Measurements from ENCODE around the gene PDLIM4. TPM values are rescaled to one million over a fixed set of nuclear protein-coding genes. Genes with fewer than 3 reads are reported as not detected.

Gene PDLIM4
- total RNA-seq, 4 donors from 2014 or later, result 16.5 to 79.2 (median 47.7) TPM

GRCh38 chr5:132238901-132239500, 18.5 kb upstream of the PDLIM4 start:
- Histone ChIP-seq H3K4me3 (no peak overlapping the region), H3K4me1 (no peaks in the 10 kb centered on the region), H3K27ac (no peak overlapping the region), H3K27me3 (no peaks in the 10 kb centered on the region), H3K9me3 (no peaks in the 10 kb centered on the region), H3K36me3 (no peaks in the 10 kb centered on the region)
- DNase-seq, result no peak
- intact Hi-C loops (cut with DNase I), result no loop called here
- TF ChIP-seq POLR2A (IDR thresholded peaks at IDR 0.05), result no peak
- no peak for TF ChIP-seq CTCF (IDR thresholded peaks at IDR 0.05)
- 50 to 78% methylated on average over 1 of the region's 1 CpG for WGBS, 2 donors

DNA sequence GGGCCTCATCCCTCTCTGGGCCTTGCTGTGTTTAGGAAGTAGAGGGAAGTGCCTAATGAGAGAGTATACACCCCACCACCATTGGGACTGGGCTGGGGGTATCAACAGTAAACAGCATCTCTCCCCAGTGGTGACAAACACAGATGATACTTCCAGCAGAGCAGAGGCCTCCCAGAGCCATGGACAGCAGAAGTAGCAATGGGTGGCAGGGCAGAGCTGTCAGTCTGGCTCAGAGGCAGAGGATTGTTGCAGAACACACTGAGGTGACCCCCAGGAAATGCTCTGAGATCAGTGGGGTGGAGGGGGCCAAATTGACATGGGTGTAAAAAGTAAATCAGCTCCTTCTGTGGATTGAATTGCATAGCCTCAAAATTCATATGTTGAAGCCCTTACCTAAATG, 17.7 kb upstream of the PDLIM4 start:
- no peak for TF ChIP-seq POLR2A (IDR thresholded peaks at IDR 0.05)
- TF ChIP-seq CTCF (IDR thresholded peaks at IDR 0.05), result no peak

DNA sequence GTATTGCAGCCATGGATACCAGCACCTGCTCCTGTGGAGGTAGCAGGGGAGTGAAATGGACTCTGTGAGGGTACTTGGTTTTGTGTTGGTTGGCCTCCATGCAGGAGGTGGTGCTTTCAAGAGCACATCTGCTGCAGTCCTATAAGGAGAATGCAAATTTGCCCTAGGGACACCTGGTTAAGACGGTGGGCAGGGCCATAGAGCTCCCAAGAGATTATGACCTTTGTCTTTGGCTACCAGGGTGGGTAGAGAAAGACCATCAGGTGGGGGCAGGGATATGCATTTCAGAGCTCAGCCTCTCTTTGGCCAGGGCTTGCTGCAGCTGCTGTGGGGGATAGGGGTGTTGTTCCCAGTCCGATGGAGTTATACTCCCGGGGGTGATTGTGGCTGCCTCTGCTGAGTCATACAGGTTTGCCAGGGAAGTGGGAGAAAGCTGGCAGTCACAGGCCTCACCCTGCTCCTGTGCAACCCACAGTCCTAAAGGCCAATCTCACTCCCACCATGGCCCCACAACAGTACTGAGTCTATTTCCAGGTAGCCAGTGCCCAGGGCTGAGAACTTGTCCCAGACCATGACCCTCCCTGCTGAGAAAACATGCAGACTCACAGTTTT, 14.0 kb upstream of the PDLIM4 start:
- TF ChIP-seq CTCF (IDR thresholded peaks at IDR 0.05) (no peak), POLR2A (IDR thresholded peaks at IDR 0.05) (no peak)
- no peak overlapping the region for H3K27ac ChIP-seq
- no peak for DNase-seq

More for the DNA sequence above, 17.7 kb upstream of the PDLIM4 start:
- intact Hi-C loops (cut with DNase I), result no loop called here
- no peaks in the 10 kb centered on the region for H3K27me3 ChIP-seq
- H3K4me1 ChIP-seq, result no peaks in the 10 kb centered on the region
- H3K4me3 ChIP-seq, result no peak overlapping the region
- no peak overlapping the region for H3K27ac ChIP-seq
- no peaks in the 10 kb centered on the region for H3K36me3 ChIP-seq
- DNase-seq, result no peak
- H3K9me3 ChIP-seq, result no peaks in the 10 kb centered on the region

GRCh38 chr5:132245593-132245992, 11.9 kb upstream of the PDLIM4 start:
- Histone ChIP-seq H3K4me1 (no peaks in the 10 kb centered on the region), H3K36me3 (no peaks in the 10 kb centered on the region), H3K9me3 (no peaks in the 10 kb centered on the region), H3K4me3 (no peak overlapping the region), H3K27ac (no peak overlapping the region), H3K27me3 (no peaks in the 10 kb centered on the region)
- DNase-seq, result no peak
- TF ChIP-seq CTCF (IDR thresholded peaks at IDR 0.05) (no peak), POLR2A (IDR thresholded peaks at IDR 0.05) (no peak)
- intact Hi-C loops (cut with DNase I), result no loop called here
- WGBS, 2 donors, result 57 to 60% methylated on average over 1 of the region's 1 CpG

More for the DNA sequence above, 14.0 kb upstream of the PDLIM4 start:
- Histone ChIP-seq H3K4me1 (no peaks in the 10 kb centered on the region), H3K27me3 (no peaks in the 10 kb centered on the region), H3K9me3 (no peaks in the 10 kb centered on the region), H3K36me3 (no peaks in the 10 kb centered on the region), H3K4me3 (no peak overlapping the region)
- intact Hi-C loops (cut with DNase I), result no loop called here
- WGBS, 2 donors, result 51% methylated on average over 3 of the region's 3 CpGs; no CpG with 5 or more reads in 1 of the 2 donors

GRCh38 chr5:132246806-132247205, 10.7 kb upstream of the PDLIM4 start:
- Histone ChIP-seq H3K27ac (no peak overlapping the region), H3K9me3 (no peaks in the 10 kb centered on the region), H3K27me3 (no peaks in the 10 kb centered on the region), H3K36me3 (no peaks in the 10 kb centered on the region), H3K4me3 (no peak overlapping the region), H3K4me1 (no peaks in the 10 kb centered on the region)
- TF ChIP-seq CTCF (IDR thresholded peaks at IDR 0.05), result no peak
- no peak for TF ChIP-seq POLR2A (IDR thresholded peaks at IDR 0.05)
- intact Hi-C loops (cut with DNase I), result no loop called here
- no peak for DNase-seq
